RWPE2 (cell line): ENCODE data around the gene FAM118A.
A peak's percentile ranks its signal among the peaks of the same experiment; 100 is the strongest.

Experiments
- ATAC-seq: fragments of 200-7000 bp; cut with Tn5 transposase; 3 replicates; pipeline ENCODE4 v1.9.1; 2021; ENCODE audit warnings: low read depth
- DNase-seq: peaks from one replicate; pipeline ENCODE4 v3.0.0-alpha.2; 2020; ENCODE audit warnings: low spot score
- H3K27ac ChIP-seq: fragments of 450-650 bp; 2 replicates; pipeline ENCODE4 v1.5.1; 2017; ENCODE audit warnings: mild to moderate bottlenecking; ENCODE audit not compliant: poor library complexity, severe bottlenecking
- H3K27me3 ChIP-seq: fragments of 250-450 bp; sonication (Bioruptor Pico); 2 replicates; pipeline ENCODE4 v1.5.1; 2021; ENCODE audit warnings: mild to moderate bottlenecking, moderate library complexity; ENCODE audit not compliant: insufficient read depth, poor library complexity, severe bottlenecking
- H3K36me3 ChIP-seq: fragments of 250-450 bp; sonication (Bioruptor Pico); 2 replicates; pipeline ENCODE4 v1.5.1; 2020; ENCODE audit warnings: low read depth, mild to moderate bottlenecking, moderate library complexity
- H3K4me1 ChIP-seq: fragments of 250-450 bp; sonication (Bioruptor Pico); 2 replicates; pipeline ENCODE4 v1.5.1; 2021; ENCODE audit warnings: mild to moderate bottlenecking, moderate library complexity; ENCODE audit not compliant: insufficient read depth, poor library complexity, severe bottlenecking
- H3K4me3 ChIP-seq: fragments of 250-450 bp; sonication (Bioruptor Pico); 2 replicates; pipeline ENCODE4 v1.5.1; 2021; ENCODE audit warnings: mild to moderate bottlenecking, moderate library complexity; ENCODE audit not compliant: severe bottlenecking
- H3K9me3 ChIP-seq: fragments of 250-450 bp; sonication (Bioruptor Pico); 2 replicates; pipeline ENCODE4 v1.5.1; 2021; ENCODE audit warnings: mild to moderate bottlenecking, moderate library complexity; ENCODE audit not compliant: severe bottlenecking
- CTCF ChIP-seq: fragments of 450-650 bp; IDR thresholded peaks from one replicate; pipeline ENCODE4 v1.5.1; 2017; ENCODE audit warnings: mild to moderate bottlenecking, moderate library complexity; ENCODE audit not compliant: poor library complexity, severe bottlenecking

FAM118A gene

DNA sequence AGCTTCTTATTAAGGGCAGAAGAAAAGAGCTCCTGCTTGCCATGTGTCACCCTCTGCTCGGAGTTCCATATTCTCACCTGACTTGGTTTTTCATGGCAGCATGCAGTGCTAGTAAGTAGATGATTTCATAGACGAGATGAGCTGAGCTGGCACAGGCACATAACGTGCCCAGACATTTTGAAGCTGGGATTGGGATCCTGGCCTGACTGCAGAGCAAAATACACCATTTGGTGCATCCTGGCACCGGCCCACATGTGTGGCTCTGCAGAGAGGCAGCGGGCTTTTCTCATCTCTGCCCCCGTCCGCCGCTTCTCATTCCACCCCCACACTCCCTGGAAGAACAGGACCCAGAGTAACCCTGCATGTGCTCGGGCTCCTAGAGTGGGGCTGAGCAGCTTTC is 24.8 kb downstream of the FAM118A start:
- Histone ChIP-seq H3K27me3 (no peaks in the 10 kb centered on the region), H3K4me3 (no peak overlapping the region), H3K4me1 (peaks cover 11% of the 10 kb centered on the region), H3K27ac (peak overlapping the region; percentile 56), H3K9me3 (no peaks in the 10 kb centered on the region), H3K36me3 (peaks cover 52% of the 10 kb centered on the region)
- TF ChIP-seq CTCF: no peak
- DNase-seq: no peak
- 0 out of 3 replicates have a peak, but pooled peaks have one; percentile 10 for ATAC-seq

DNA sequence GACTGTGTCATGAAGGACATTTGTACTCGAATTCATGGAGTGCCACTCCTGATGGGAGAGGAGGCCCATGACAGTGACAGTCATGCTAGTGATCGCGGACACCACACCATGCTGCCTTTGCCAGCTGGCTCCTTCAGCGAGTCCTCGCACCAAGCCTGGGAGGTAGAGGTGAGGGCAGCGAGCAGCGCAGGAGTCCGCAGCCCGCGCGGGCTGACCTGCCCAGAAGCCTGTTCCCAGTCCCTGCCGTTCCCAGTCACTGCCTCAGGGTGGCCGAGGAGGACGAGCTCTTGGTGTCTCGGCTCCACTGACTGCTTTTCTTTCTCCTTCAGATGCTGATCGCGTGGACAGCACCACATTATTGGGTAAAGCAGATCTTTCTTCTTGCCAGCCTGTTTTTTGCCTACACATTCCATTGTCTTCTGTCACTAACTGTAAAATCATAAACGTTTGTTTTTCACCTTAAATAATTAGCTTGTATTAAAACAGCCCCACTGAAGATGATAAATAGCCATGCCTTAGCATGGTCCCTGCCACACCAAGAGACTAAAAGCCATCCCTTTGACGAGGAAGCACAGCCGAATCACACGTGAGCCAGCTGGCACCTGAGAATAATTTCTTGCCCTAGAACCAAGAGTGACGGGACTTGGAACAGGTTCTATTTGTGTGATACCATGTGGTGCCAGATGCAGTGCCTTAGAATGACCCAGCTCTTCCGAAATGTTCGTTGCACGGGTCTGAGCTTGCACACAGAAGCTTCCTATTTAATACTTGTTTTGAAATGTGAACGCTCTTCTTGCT is 25.5 kb downstream of the FAM118A start:
- H3K4me1 ChIP-seq: peaks cover 11% of the 10 kb centered on the region
- H3K4me3 ChIP-seq: no peak overlapping the region
- peaks cover 50% of the 10 kb centered on the region for H3K36me3 ChIP-seq
- no peak for TF ChIP-seq CTCF
- H3K9me3 ChIP-seq: no peaks in the 10 kb centered on the region
- no peaks in the 10 kb centered on the region for H3K27me3 ChIP-seq
- DNase-seq: no peak
- no peak for ATAC-seq
- peak overlapping the region; percentile 56 for H3K27ac ChIP-seq

GRCh38 chr22:45335854-45336522 is 26.3 kb downstream of the FAM118A start:
- H3K27ac ChIP-seq: no peak overlapping the region
- TF ChIP-seq CTCF: no peak
- H3K4me1 ChIP-seq: peaks cover 11% of the 10 kb centered on the region
- no peak overlapping the region for H3K4me3 ChIP-seq
- DNase-seq: no peak
- no peaks in the 10 kb centered on the region for H3K9me3 ChIP-seq
- no peaks in the 10 kb centered on the region for H3K27me3 ChIP-seq
- peaks cover 50% of the 10 kb centered on the region for H3K36me3 ChIP-seq
- ATAC-seq: no peak

DNA sequence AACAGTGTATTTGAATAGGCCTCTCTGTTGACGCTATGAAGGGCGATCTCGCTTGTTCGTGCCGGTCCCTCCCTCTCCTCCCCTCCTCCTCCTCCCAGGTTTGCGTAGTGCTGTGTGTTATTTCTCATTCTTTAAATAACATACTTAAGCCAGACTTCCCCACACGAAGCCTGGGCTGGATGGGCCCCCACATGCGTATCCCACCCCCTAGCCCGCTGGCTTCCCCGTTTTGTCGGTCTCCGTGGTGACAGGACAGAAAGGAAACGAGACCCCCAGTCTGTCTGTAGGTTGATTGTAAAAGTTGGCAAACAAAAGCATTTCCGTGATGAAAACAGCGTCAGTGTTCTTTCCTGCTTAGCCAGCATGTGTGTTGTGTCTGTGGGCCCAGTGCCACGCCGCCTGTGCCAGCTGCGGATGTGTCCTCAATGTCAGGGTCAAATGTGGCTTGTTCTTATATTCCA is 27.3 kb downstream of the FAM118A start:
- no peak overlapping the region for H3K27ac ChIP-seq
- H3K4me3 ChIP-seq: no peak overlapping the region
- no peaks in the 10 kb centered on the region for H3K9me3 ChIP-seq
- H3K36me3 ChIP-seq: peaks cover 49% of the 10 kb centered on the region
- no peak for DNase-seq
- no peaks in the 10 kb centered on the region for H3K27me3 ChIP-seq
- no peak for ATAC-seq
- no peak for TF ChIP-seq CTCF
- peaks cover 11% of the 10 kb centered on the region for H3K4me1 ChIP-seq
